NOMO-1 treated with dmso at 0.1 percent for 144 hours (cell line): ENCODE data around the gene OR52N2.
A peak's percentile ranks its signal among the peaks of the same experiment; 100 is the strongest.

ENCODE experiments used
- DNase-seq: peaks from one replicate; lab custom pipeline; 2025; ENCODE audit not compliant: unreplicated experiment; lab: John Stamatoyannopoulos, UW

OR52N2 gene

GRCh38 chr11:5808500-5809121, at the start of gene OR52N2:
Gene OR52N2, plus strand, starts transcription at chr11:5808924. Its CDS starts 11,412 bp downstream, at chr11:5820336.
- DNase-seq, result peak; percentile 61

- no peak for DNase-seq
Observed at GRCh38 chr11:5767056-5767455, 41.7 kb upstream of the OR52N2 start.

GRCh38 chr11:5783255-5783654, 25.5 kb upstream of the OR52N2 start, which contains the start of gene OR52N5:
Gene OR52N5, minus strand, starts transcription at chr11:5783355. Its CDS starts 4,721 bp downstream, at chr11:5778634.
- no peak for DNase-seq

- no peak for DNase-seq
Observed at GRCh38 chr11:5791165-5791564, 17.6 kb upstream of the OR52N2 start, which contains the start of gene OR52N1. Gene OR52N1, minus strand, starts transcription at chr11:5791265. Its CDS starts 2,449 bp downstream, at chr11:5788816.

GRCh38 chr11:5796541-5796940, 12.2 kb upstream of the OR52N2 start:
- DNase-seq, result no peak

GRCh38 chr11:5803982-5804381, 4.7 kb upstream of the OR52N2 start:
- no peak for DNase-seq

- DNase-seq, result no peak
Observed at GRCh38 chr11:5807580-5807979, 1.1 kb upstream of the OR52N2 start.

GRCh38 chr11:5809122-5809519, 397 bp downstream of the OR52N2 start:
- no peak for DNase-seq

GRCh38 chr11:5809905-5810795, 1.4 kb downstream of the OR52N2 start:
- no peak for DNase-seq

- DNase-seq, result peak; percentile 76
Observed at GRCh38 chr11:5815534-5815933, 6.8 kb downstream of the OR52N2 start.

GRCh38 chr11:5818245-5818886, 9.6 kb downstream of the OR52N2 start:
- DNase-seq, result no peak

GRCh38 chr11:5831196-5831829, 22.6 kb downstream of the OR52N2 start:
- DNase-seq, result no peak

GRCh38 chr11:5833446-5833845, 24.7 kb downstream of the OR52N2 start:
- no peak for DNase-seq

- DNase-seq, result no peak
Observed at GRCh38 chr11:5837695-5838094, 29.0 kb downstream of the OR52N2 start.

- DNase-seq, result no peak
Observed at GRCh38 chr11:5841797-5842196, 33.1 kb downstream of the OR52N2 start, which contains the start of gene OR52E6. Gene OR52E6, minus strand, starts transcription at chr11:5841897. Its CDS starts 0 bp downstream, at chr11:5841897.

- no peak for DNase-seq
Observed at GRCh38 chr11:5846701-5847100, 38.0 kb downstream of the OR52N2 start.

- DNase-seq, result no peak
Observed at GRCh38 chr11:5847711-5848110, 39.0 kb downstream of the OR52N2 start.

- no peak for DNase-seq
Observed at GRCh38 chr11:5851002-5851401, 42.3 kb downstream of the OR52N2 start.

- no peak for DNase-seq
Observed at GRCh38 chr11:5857590-5857989, 48.9 kb downstream of the OR52N2 start, which contains the start of gene OR52E8. Gene OR52E8, minus strand, starts transcription at chr11:5857690. Its CDS starts 0 bp downstream, at chr11:5857690.

GRCh38 chr11:5865826-5866225, 57.1 kb downstream of the OR52N2 start:
- DNase-seq, result no peak
